Pancreas (tissue), 10 donors: ENCODE data around the gene SLC51A. TPM values are rescaled to one million over a fixed set of nuclear protein-coding genes. Genes with fewer than 3 reads are reported as not detected.

Experiments
- ATAC-seq, 4 donors: fragments of 200-7000 bp; cut with Tn5 transposase; one replicate each; pipeline versions ENCODE4 v1.8.0 to v1.9.1; 2020; ENCODE audit warnings: mild to moderate bottlenecking in 4 of 4, moderate library complexity in 4 of 4
- DNase-seq, 6 donors: peaks; one replicate each; pipeline ENCODE4 v3.0.0-alpha.2; 2020
- FAIRE-seq: peaks from 2 replicates; lab custom pipeline; 2012; peaks lifted over from hg19 to GRCh38; lab: Jason Lieb, UNC
- H3K27ac ChIP-seq, 4 donors: fragments of 200-600 bp; sonication (generic); 1 replicate in 3 of 4; 2 replicates in 1 of 4; pipeline versions ENCODE4 v1.5.0 to v1.8.0; 2020
- H3K27me3 ChIP-seq, 4 donors: fragments of 200-600 bp; one replicate each; pipeline ENCODE4 v1.8.0; 2021
- H3K36me3 ChIP-seq, 3 donors: fragments of 200-600 bp; sonication (generic) in 1 of 3; one replicate each; pipeline versions ENCODE4 v1.5.0 to v1.8.0; 2020 to 2021
- H3K4me1 ChIP-seq, 3 donors: fragments of 200-600 bp; one replicate each; pipeline ENCODE4 v1.8.0; 2021
- H3K4me3 ChIP-seq, 4 donors: fragments of 200-600 bp; sonication (generic) in 2 of 4; one replicate each; pipeline versions ENCODE4 v1.5.0 to v1.8.0; 2020 to 2021
- H3K9me3 ChIP-seq, 4 donors: fragments of 200-600 bp; one replicate each; pipeline ENCODE4 v1.8.0; 2021
- WGBS, 2 donors: extraction: QIAGEN DNeasy Blood & Tissue Kit; methylation state at CpG; one replicate each; pipeline ENCODE4 v1.1.7; 2013; 5-methylcytosine and 5-hydroxymethylcytosine counted together
- intact Hi-C, 3 donors: fragments of 100-400 bp; cut with DNase I; formaldehyde crosslinking; loops; one replicate each; pipeline versions ENCODE4 v1.11.1 to v1.14.2; 2022
- polyA plus RNA-seq, 2 donors: library from polyadenylated mRNA; stranded (reverse); fragments of 200-250 nt; gene quantifications; one replicate each; pipeline ENCODE4 v1.2.3, GENCODE V29; 2013
- total RNA-seq, 6 donors: library from RNA; stranded (reverse); fragmentation: NEBNext Ultra II Directional in 4 of 6; extraction: Animal tissue kit (Norgen Biotek cat#: 25700) in 4 of 6; gene quantifications; one replicate each; pipeline versions ENCODE4 v1.2.1 to v1.2.4, GENCODE V29; 2021 to 2023
- TF ChIP-seq, protein P1 (sequence below), 4 donors: fragments of 200-600 bp; sonication (generic) in 3 of 4; IDR thresholded peaks; one replicate each; pipeline versions ENCODE4 v1.5.0 to v1.8.0; 2021; ENCODE audit warnings: antibody characterized with exemption in 4 of 4
- donor health status: healthy with polysubstance abuse.
- donor health status: DM: no; HTN: no; CAD: no; lungs with moderate emphysema.
- donor health status: DM: no; HTN: no; CAD: no.
- donor health status: control.
- donor health status: control.
- donor health status: Bipolar disorder and iron deficiency.
- donor health status: DM: yes; HTN: yes; CAD: no.
- donor health status: DM: no; HTN: no; CAD: no.
- donor health status: DM: no; HTN: no; CAD: no.
- donor health status: DM: yes; HTN: yes; CAD: no.

SLC51A gene
- total and polyA plus RNA-seq, 8 donors: 0.19 to 1.2 (median 0.30) TPM; not detected in 4

DNA sequence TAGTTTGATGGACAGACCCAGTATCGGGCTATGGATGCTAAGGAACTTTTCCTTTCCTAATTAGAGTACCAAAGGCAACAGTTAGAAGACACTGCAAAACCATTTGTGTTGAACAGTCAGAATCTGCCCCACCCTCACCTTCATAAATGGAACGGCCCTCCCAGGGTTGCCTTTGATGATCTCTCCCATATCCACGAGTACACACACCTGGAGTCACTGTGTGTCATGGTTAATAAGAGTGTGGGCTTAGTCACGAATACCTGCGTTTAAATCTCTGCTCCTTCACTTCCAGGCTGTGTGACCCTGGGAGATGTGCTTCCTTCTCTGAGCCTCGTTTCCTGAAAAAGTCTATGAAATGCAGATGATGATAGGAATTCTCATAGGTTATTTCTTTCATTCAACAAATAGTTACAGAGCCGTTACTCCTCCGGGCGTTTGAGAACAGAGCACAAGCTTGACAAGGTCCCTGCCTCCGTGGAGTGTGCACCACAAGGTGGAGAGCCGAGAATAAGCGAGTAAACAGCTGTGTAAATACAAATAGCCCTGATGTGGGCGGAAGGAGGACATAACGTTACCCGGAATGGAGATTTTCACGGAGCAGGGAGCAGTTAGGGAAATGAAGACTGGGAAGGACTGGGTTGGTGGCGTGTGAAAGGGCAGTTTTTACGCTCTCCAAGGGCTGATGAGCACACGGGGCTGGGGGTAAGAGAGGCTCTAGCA, 6.7 kb downstream of the SLC51A start:
- Histone ChIP-seq H3K27me3 (no peaks in the 10 kb centered on the region), H3K27ac (no peak overlapping the region), H3K9me3 (no peaks in the 10 kb centered on the region), H3K36me3 (no peaks in the 10 kb centered on the region), H3K4me3 (no peak overlapping the region), H3K4me1 (peaks cover 0 to 3% (median 0%) of the 10 kb centered on the region in 3 donors)
- 29 to 32% methylated on average over 19 of the region's 19 CpGs for WGBS, 2 donors
- DNase-seq (no peak), ATAC-seq (peak in 2 of 4 donors; percentile 26 to 52), FAIRE-seq (no peak)
- intact Hi-C loops: no loop called here
- TF ChIP-seq, protein P1, sequence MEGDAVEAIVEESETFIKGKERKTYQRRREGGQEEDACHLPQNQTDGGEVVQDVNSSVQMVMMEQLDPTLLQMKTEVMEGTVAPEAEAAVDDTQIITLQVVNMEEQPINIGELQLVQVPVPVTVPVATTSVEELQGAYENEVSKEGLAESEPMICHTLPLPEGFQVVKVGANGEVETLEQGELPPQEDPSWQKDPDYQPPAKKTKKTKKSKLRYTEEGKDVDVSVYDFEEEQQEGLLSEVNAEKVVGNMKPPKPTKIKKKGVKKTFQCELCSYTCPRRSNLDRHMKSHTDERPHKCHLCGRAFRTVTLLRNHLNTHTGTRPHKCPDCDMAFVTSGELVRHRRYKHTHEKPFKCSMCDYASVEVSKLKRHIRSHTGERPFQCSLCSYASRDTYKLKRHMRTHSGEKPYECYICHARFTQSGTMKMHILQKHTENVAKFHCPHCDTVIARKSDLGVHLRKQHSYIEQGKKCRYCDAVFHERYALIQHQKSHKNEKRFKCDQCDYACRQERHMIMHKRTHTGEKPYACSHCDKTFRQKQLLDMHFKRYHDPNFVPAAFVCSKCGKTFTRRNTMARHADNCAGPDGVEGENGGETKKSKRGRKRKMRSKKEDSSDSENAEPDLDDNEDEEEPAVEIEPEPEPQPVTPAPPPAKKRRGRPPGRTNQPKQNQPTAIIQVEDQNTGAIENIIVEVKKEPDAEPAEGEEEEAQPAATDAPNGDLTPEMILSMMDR (IDR thresholded peaks at IDR 0.05): no peak

DNA sequence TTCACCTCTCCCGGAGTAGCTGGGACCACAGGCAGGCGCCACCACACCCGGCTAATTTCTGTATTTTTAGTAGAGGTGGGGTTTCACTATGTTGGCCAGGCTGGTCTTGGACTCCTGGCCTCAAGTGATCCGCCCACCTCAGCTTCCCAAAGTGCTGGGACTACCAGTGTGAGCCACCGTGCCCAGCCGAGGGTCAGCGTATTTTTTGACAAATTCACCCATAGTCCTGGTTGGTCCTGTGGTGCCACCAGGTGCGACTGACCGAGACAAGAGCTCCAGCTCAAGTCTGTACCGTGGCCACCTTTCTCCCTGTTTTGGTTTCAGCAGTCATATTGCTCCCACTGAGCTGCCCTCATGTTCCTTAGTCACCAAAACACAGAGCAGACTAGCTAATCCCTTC, 8.8 kb downstream of the SLC51A start:
- no peak for DNase-seq
- no peaks in the 10 kb centered on the region for H3K27me3 ChIP-seq
- WGBS, 2 donors: 90 to 94% methylated on average over 10 of the region's 10 CpGs
- intact Hi-C loops: no loop called here
- H3K27ac ChIP-seq: no peak overlapping the region
- peaks cover 0 to 3% (median 0%) of the 10 kb centered on the region in 3 donors for H3K4me1 ChIP-seq
- no peak overlapping the region for H3K4me3 ChIP-seq
- no peak for ATAC-seq
- TF ChIP-seq, protein P1 (IDR thresholded peaks at IDR 0.05): no peak
- no peaks in the 10 kb centered on the region for H3K9me3 ChIP-seq
- no peak for FAIRE-seq
- H3K36me3 ChIP-seq: no peaks in the 10 kb centered on the region

DNA sequence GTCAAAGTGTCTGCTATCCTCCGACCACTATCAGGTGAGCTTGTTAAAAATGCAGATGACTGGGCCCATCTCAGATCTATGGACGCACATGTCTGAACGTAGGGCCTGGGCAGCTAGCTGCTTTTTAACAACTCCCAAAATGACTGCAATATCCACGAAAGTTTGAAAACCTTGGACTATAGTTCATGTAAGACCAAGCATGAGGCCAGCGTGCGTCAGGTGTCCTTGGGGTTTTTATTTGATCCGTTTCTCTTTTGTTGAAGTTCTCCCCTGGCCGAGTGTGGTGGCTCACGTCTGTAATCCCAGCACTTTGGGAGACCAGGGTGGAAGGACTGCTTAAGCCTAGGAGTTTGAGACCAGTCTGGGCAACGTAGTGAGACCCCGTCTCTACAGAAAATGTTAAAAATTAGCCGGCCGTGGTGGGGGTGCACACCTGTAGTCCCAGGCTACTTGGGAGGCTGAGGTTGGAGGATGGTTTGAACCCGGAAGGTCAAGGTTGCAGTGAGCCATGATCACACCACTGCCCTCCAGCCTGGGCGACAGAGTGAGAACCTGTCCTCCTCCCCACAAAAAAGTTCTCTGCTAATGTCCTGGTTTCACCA, 9.5 kb downstream of the SLC51A start:
- no peak for FAIRE-seq
- intact Hi-C loops: no loop called here
- no peaks in the 10 kb centered on the region for H3K36me3 ChIP-seq
- DNase-seq: no peak
- TF ChIP-seq, protein P1 (IDR thresholded peaks at IDR 0.05): no peak
- ATAC-seq: no peak
- WGBS, 2 donors: 82 to 91% methylated on average over 15 of the region's 15 CpGs
- H3K4me1 ChIP-seq: peaks cover 0 to 3% (median 0%) of the 10 kb centered on the region in 3 donors
- no peaks in the 10 kb centered on the region for H3K27me3 ChIP-seq
- no peaks in the 10 kb centered on the region for H3K9me3 ChIP-seq
- no peak overlapping the region for H3K27ac ChIP-seq
- H3K4me3 ChIP-seq: no peak overlapping the region

DNA sequence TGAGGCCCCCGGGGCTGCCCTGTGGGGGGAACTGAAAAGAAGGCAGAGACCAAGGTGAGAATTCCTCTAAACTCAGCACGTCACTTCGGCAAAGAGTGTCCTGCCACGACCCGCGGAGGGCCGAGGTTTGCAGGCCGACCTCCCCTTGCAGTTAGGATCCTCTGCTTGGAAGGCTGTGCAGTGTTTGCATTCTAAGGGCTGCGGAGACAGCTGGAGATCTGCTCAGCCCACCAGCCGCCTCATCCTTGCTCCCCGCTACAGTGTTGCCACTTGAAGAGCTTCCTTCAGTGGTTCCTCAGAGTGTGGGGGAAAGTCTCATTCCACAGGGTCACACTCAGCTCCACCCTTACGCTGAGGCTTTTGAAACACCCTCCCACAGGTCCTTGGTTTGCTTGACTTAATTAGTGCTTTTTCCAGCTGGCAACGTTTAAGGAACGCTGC, 10.8 kb downstream of the SLC51A start:
- TF ChIP-seq, protein P1 (IDR thresholded peaks at IDR 0.05): no peak
- intact Hi-C loops: no loop called here
- Histone ChIP-seq H3K27ac (no peak overlapping the region), H3K36me3 (no peaks in the 10 kb centered on the region), H3K4me1 (peaks cover 0 to 3% (median 0%) of the 10 kb centered on the region in 3 donors), H3K9me3 (no peaks in the 10 kb centered on the region), H3K27me3 (no peaks in the 10 kb centered on the region), H3K4me3 (no peak overlapping the region)
- ATAC-seq (peak in 1 of 4 donors; percentile 15), FAIRE-seq (no peak), DNase-seq (no peak)
- WGBS, 2 donors: 76 to 78% methylated on average over 14 of the region's 14 CpGs
